CMK (cell line): Measurements from ENCODE around the gene TRAK2.
A peak's percentile ranks its signal among the peaks of the same experiment; 100 is the strongest.
"Not testable (repeated sequence)": the region's sequence is repeated elsewhere in the genome, so short reads cannot be mapped to it uniquely, and the experiment has no call there.

Experiments
- DNase-seq: peaks from one replicate; pipeline ENCODE4 v3.0.0-alpha.2; 2010; ENCODE audit warnings: low read depth

Gene TRAK2

DNA sequence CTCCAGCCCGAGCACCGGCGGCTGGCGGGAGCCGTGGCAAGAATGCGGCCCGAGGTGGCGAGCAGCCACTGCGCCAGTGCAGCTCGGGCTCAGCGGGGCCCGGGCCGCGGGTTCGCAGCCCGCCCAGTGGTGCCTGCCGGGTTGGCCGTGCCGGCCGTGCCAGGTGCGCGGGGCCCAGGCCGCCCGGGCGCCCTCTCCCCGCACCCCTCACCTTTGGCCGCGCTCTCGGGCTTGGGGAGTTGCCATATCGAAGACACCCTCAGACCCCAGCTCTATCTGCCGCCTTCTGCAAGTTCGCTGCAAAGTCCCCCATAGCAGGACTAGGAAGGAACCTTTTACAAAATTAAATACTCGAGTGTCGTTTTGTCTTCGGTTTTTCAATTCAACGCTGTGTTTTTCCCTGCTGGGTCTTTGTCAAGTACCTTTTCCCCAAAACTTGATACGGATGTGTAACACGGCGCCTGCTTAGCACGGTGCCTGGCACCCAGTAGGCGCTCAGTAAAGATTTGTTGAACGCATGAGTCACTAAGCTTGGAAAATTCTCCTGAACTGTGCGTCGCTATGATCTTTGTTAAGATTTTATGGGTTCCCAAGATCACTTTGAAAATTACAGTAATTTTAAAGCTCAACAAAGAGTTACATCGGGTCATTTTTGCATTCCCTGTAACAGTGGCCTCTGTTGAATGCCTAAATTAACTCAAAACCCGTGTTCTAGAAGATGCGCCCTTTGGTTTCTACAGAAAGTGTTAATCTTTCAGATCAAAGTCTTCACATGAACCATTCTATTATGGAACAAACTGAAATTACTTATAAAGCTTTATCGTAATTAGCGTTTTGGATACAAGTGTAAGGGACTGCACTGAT, 1.0 kb upstream of the TRAK2 start:
- DNase-seq, result no peak

DNA sequence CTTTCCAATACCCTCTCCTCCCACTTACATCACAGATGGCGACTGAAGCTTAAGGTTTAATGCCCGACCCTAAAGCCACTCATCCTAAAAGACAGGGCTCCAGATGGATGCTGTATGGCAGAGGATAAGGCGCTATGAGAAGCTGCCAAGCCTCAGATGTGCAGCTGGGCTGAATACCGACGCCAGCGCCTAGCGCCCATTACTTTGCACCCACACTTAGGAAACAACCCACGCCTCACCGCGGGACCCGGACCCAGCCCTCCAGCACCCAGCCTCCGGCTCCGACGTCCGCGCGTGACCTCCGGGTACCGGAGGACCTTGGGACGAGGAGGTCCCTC, 335 bp downstream of the TRAK2 start:
- DNase-seq, result no peak

GRCh38 chr2:201448701-201449100, 2.6 kb downstream of the TRAK2 start:
- DNase-seq, result no peak

DNA sequence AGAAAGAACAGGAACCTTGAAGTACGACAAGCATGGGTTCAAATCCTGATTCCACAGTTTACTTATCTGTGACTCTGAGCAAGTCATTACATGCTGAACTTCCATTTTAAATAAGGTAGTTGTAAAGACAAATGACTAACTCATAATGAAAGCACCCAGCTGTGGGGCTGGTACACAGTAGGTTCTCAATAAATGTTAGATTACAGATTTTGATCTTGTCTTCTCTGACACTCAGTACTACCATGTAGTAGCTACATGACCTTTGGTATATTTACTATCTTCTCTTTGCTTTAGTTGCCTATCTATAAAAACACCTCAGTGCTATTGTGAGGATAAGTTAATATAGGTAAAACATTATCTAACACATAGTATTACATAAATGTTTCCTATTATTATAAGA, 3.2 kb downstream of the TRAK2 start:
- DNase-seq, result no peak

GRCh38 chr2:201447086-201447485, 4.2 kb downstream of the TRAK2 start:
- DNase-seq, result no peak

DNA sequence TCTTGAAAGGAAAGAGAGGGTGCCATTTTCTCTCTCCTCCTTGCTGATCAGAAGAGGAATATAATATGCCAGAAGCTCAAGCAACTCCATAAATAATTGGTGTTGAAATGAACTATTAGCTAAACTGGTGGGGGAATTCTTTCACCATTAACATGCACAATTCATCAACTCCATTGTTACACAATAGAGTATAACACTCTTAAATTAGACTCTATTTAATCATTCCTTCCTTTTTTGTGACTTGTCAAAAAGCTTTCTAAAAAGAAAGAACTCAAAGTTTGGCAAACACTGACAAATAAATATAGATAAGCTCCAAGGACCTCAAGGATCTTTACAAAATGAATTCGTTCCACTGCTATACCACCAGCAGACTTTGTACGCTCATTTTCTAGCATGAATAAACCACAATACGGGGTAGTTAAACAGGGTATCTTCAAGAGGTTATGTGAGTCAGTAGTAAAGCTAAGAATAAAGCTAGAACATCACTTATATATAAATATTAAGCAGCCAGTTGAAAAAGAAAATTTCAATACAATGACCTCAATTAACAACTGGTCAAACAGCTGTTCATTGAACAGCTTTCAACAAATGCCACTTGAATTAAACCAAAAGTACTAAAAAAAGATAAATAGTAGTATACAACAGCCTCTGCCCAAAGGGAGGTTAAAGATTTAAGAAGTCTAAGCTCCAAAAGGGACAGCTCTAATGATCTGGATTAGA, 6.4 kb downstream of the TRAK2 start:
- no peak for DNase-seq

- DNase-seq, result no peak
These were observed 9.8 kb downstream of the TRAK2 start for GRCh38 chr2:201441409-201441808.

DNA sequence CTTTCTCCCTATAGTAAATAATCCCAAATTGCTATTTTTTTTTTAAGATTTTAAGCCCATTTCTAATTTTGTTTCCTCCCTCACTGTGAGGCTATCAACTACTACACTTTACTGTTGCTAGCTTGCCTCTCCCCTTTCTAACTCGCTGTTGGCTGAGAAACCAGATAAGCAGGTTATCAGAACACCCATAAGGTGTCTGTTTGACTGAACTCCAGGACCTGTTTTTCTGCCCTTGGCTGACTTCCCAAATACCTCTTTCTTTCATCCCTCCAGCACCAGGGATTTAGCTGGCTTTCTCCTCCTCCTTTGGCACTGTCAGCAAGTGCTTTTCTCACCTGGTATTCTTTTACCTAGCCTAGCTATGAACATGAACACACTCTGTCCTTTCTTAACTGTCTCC, 11.1 kb downstream of the TRAK2 start:
- peak; percentile 73 for DNase-seq

- not testable (repeated sequence) for DNase-seq
These were observed 11.8 kb downstream of the TRAK2 start for GRCh38 chr2:201439336-201439922.

DNA sequence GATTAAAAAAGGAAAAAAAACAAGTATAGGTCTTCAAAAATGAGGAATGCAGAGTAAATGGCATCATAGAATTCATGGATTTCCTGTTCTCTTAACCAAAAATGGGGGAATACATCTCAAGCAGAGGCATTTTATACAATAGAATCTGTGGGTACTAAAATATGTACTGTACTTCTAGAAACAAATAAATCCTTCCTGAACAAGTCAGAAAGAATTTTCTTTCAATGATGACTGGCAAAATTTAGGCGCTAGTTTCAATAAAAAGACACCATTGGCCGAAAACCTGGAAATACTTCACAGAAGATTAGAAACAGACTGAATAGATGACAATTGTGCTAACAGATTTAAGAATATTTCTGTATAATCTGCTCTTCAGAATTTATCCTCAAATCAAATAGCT, 15.1 kb downstream of the TRAK2 start:
- DNase-seq, result no peak

DNA sequence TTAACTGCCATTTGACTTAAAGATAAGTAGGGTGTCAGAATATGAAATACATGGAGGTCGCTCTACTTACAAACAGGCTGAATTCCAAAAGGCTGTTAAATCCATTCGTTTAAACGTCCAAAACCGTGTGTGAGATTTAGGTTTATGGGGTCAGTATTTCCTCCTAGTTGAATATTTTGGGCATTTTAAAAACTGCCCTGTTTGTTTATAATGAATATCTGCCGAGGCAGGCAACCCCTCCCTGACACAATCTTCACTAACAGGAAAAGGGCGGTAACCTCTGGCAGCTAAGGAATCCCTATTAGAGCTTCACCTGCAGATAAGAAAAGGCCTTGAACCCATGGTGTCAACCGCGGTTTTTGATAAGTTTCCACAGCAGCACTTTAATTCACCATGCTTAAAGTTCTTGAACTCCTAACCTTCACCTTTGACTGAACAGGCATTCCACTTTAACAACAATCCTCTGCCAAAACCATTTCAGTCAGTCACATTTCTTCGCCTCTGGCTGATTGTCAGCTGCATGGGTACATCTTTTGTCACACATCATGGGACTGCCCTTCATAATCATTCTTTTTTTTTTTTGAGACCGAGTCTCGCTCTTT, 17.8 kb downstream of the TRAK2 start:
- no peak for DNase-seq

- peak; percentile 61 for DNase-seq
These were observed 18.5 kb downstream of the TRAK2 start for GRCh38 chr2:201432621-201433393.

DNA sequence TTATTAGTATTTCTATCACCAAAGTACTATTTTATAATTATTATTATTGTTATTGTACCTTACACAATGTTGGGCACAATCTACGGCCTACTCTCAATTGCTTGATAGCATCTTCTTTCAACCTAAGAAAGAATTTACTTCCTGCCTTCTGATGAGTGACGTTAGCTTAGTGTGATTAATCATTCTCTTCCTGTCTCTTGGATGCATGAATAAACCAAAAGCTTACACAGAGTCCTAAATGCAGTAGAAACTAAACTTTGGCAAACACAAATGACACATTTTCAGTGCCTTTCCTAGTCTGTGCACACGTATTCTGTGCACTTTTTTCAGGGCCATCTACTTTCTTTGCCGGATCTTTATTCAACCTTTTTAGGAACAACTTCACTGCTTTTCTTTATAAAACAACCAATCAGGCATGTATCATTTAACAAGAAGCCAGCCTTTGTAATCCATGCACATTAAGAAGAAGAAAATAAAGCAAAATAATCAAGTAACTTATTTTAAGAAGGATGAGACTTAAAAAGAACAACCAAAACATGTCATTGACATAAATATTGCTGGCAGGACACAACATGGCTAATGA, 19.1 kb downstream of the TRAK2 start:
- DNase-seq, result no peak

GRCh38 chr2:201430839-201431238, 20.4 kb downstream of the TRAK2 start:
- no peak for DNase-seq

DNA sequence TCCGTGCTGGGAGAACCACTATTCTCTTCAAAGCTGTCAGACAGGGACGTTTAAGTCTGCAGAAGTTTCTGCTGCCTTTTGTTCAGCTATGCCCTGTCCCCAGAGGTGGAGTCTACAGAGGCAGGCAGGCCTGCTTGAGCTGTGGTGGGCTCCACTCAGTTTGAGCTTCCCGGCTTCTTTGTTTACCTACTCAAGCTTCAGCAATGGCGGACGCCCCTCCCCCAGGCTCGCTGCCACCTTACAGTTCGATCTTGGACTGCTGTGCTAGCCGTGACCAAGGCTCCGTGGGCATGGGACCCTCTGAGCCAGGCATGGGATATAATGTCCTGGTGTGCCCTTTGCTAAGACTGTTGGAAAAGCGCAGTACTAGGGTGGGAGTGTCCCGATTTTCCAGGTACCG, 20.9 kb downstream of the TRAK2 start:
- DNase-seq, result not testable (repeated sequence)

GRCh38 chr2:201429835-201430234, 21.4 kb downstream of the TRAK2 start:
- DNase-seq, result not testable (repeated sequence)

DNA sequence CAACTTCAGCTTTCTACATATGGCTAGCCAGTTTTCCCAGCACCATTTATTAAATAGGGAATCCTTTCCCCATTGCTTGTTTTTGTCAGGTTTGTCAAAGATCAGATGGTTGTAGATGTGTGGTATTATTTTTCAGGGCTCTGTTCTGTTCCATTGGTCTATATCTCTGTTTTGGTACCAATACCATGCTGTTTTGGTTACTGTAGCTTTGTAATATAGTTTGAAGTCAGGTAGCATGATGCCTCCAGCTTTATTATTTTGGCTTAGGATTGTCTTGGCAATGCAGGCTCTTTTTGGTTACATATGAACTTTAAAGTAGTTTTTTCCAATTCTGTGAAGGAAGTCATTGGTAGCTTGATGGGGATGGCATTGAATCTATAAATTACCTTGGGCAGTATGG, 22.9 kb downstream of the TRAK2 start:
- DNase-seq, result not testable (repeated sequence)

DNA sequence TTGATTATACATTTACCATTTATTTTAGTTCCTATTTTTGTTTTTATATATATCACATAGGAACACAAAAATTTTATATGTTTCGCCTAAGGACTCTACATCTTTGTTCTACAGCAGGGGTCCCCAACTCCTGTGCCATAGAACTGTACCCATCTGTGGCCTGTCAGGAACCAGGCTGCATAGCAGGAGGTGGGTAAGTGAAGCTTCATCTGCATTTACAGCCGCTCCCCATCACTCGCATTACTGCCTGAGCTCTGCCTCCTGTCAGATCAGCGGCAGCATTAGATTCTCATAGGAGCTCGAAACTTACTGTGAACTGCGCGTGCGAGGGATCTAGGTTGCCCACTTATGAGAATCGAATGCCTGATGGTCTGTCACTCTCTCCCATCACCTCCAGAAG, 25.3 kb downstream of the TRAK2 start:
- no peak for DNase-seq

DNA sequence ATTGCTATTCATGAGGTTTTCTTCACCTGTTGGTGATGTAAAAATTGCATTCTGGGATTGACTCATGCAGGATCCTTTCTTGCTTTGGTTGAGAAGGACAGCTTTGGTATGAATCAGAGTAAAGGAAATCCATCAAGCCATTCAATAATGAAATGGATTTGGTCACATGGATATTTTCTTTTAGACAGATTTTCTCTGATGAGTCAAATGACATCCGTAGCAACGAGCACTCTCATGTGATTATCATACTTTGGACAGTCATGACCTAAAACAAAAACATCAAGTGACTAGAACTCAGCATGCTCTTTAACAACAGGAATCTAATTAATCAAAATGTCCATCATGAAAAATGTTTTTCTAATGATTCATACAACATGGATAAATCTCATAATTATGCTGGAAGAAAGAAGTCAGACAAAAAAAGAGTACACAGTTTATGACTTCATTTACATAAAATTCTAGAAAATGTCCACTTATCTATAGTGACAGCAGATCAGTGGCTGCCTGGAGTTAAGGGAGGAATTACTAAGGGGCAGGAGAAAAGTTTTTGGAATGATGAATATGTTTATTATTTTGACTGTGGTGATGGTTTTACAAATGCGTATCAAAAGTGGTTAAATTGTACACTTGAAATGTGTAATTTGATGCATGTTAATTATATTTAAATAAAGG, 30.7 kb downstream of the TRAK2 start:
- no peak for DNase-seq

- DNase-seq, result no peak
These were observed 31.3 kb downstream of the TRAK2 start for GRCh38 chr2:201419986-201420385.

- no peak for DNase-seq
These were observed 32.1 kb downstream of the TRAK2 start for GRCh38 chr2:201419057-201419635.
